Stimulated activated CD8-positive, alpha-beta memory T cell treated with anti-CD3 and anti-CD28 coated beads, Interleukin-15, amount 100 ng/mL, for 4 hours (primary cell): Measurements from ENCODE around the gene FRMD4B.

Experiments used
- DNase-seq, 2 donors: peaks; one replicate each; pipeline ENCODE4 v3.0.0-alpha.2; 2020; ENCODE audit warnings: low read depth in 2 of 2

FRMD4B gene

DNA sequence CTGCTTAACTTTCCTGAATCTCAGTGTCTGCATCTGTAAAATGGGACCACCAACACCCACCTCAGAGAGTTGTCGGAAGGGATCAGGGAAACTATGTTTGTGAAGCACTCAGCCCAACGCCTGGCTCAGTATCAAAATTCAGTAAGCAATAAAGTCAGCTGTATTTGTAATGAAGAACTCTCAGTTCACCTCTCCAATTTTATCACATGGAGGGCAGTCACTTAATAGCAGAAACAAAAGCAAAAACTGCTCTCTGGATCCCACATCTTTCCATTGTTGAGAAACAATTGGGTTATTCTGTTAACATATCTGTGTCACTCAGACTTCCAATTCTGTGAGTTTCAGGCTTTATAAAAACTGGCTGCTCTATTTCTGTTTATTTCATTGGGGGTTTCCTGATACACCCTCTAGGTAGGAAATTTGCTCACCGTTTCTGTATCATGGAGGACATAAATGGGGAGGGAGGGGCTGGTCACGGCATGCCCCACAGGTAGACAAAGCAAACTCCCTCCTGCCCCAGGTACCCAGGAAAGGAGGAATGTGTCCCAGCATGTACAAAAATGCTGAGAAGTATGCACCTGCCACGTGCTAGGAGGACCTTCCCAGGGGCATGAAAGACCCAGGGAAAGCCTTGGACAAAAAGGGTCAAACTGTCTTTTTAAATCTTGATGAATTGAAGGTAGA lies 182.1 kb downstream of the FRMD4B start:
- DNase-seq, result no peak

DNA sequence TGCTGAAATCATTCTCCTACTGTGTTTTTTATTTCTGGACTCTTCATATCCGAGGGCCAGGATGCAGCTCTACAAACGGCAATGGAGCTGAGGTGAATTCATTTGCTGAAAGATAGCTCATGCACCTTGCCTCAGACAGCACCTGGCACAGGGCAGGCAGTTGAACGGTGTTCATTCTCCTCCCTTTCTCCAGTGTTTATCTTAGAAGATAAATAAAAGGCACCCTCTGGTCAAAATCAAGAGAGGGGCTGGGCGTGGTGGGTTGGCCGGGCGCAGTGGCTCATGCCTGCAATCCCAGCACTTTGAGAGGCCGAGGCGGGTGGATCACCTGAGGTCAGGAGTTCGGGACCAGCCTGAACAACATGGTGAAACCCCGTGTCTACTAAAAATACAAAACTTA lies 184.2 kb downstream of the FRMD4B start:
- DNase-seq, result no peak

DNA sequence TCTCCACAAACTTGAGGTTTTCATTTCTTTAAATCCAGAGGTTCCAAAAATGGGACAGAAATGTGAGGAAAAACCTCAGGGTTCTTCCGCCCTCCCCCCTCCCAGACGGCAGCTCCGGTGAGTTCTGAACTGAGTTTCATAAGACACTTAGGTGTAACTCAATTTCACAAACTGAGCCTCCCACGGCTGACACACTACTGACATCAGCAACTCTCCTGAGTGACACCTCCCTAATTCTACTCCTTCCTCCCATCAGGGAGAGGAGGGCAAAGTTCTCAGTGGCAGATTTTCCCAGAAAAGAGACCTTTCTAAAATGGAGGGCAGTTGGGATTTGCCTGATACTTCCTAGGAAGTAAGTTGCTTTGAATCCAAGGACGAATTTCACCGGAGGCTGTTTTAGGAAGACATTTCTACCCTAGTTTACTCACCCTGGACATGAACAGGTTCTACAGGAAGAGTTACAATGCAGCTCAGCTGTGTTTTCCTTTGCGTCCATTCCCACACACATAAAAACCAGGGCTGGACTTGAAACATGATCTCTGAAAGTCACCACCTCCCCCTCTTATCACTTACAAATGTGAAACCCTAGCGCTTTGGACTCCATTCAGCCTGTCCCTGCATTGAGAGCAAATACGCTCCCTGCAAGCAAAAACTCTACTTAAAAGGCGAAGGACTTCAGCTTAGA lies 185.4 kb downstream of the FRMD4B start:
- peak in 1 of 2 donors; percentile 30 for DNase-seq

DNA sequence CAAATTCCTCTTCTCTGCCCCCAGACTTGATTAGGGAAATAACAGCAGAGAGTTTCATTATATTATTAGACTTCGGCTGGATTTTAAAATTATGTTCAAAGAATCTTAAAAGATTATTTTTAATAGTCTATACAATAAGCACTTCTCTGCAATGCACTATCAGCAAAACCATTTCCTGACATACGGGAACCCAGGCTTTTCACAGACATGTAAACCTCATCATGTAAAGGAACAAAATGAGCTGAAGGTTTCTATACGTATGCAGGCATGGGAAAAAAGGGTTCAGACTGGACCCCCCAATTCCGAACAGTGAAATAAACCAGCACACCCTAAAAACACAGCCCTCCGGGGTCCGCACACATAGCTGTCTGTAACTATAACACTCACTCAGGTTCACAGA lies 185.9 kb downstream of the FRMD4B start:
- DNase-seq, result no peak

DNA sequence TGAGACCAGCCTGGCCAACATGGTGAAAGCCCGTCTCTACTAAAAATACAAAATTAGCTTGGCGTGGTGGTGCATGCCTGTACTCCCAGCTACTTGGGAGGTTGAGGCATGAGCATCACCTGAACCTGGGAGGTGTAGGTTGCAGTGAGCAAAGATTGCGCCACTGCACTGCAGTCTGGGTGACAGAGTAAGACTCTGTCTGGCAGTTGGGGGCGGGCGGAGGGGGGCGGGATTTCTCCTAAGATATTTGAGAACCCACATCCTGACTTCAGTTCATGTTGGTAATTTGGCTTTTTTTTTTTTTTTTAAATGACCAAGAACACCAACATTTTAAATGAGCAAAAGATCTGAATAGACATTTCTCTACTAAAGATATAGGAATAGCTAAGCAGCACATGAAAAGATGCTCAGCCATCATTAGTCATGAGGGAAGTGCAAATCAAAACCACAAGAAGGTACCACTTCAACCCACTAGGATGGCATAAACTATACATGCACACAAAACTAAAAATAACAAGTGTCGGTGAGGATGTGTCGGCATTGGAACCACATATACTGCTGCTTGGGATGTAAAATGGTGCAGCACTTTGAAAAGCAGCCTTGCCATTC lies 187.9 kb downstream of the FRMD4B start:
- peak; percentile 31 to 57 for DNase-seq

DNA sequence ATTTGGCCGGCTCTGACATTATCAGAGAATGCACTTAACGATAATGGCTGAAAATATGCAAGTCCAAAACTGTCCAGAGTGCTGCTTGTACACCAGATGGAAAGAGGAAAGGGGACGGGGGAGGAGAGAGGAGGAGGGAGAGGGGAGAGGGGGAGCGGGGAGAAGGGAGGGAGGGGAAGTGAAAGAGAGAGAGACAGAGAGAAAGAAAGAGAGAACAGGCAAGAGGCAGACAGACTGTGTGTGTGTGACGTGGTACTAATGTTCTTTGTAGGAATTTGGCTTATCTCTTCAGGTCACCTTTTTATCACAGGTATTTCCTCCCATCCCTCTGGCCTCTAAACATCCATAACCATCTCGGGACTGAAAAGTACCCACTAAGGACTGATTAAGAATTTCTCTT lies 188.4 kb downstream of the FRMD4B start:
- no peak for DNase-seq

DNA sequence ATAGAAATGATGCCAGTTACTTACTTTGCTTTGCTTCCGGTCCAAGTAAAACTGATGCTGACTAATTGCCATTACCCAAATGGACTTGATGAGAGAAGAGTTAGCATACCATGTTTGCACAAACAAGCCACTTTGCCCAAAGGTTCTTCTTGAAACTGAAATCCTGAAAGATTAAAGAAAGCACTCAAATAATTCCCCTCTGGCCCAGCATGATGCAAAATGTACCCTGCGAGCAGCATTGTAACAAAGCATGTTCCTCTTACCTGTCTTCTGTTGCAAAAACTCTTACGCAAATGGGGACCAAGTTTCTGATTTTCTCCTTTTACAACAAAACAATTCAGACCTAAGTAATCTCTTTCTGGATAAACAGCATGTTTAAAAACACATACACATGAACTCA lies 189.0 kb downstream of the FRMD4B start:
- no peak for DNase-seq

DNA sequence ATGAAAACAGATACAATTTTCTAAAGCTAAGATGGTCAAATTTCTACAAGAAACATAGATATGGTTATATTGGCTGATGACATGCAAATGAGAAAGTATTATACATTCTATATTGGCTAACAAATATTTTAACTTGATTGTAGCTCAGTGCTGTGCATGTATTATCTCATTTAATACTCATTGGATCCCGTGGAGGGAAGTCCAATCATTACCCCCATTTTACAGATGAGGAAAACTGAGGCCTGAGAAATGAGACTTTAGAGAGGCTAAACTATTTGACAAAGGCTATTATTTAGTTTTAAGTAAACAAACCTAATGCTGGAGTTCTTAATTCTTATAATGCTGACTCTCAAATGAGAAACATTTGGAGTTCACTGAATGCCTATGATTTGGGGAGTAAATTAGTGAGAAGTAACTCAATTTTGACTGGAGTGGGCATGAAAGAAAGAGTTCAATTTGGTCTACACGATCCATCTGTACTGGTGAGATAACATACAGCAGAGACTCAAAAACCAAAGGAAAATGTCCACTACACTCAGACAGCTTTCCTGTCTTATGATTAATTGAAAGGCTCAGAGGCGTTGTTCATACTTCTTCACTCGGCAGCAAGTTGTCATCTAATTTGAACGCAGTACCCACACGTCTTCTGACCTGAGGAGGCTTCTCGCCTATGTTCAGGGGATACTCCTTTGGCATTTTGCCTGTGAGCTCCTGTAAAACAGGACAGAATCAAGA lies 191.3 kb downstream of the FRMD4B start:
- DNase-seq, result no peak

DNA sequence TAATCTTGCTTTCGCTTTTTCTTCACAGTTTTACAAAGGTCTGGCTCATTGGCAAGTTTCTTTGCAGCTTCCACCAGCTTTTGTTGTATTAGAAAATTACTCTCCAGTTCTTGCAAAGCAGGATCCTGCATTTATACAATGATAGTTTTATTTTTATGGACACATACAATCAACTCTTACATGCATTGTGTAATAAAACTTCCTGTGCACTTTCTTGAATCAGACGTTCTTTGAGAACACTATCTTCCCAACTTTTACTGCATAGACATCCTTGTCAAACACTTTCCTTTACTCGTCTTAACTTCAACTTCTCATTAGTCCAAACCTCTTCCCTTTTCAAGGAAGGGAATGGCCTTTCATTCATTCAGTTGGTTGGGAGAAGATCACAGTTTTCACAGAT lies 192.1 kb downstream of the FRMD4B start:
- no peak for DNase-seq

DNA sequence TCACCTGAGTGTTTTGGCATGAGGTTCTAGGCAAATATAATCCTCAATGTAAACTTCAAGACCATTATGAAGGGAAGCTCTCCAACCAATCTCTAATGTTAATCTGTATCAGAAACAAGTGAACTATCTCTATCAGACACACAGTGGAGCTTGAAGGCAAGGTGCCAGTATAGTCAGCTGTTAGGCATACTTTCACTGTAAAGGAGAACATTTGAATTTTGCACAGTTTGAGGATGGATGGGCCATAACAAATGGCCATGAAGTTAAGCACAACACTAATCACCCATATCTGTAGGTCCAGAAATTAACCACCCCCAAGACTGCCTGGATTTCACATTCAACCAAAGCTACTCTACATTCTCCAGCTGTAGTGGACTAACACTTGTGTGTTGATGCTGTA lies 194.4 kb downstream of the FRMD4B start:
- DNase-seq, result no peak

DNA sequence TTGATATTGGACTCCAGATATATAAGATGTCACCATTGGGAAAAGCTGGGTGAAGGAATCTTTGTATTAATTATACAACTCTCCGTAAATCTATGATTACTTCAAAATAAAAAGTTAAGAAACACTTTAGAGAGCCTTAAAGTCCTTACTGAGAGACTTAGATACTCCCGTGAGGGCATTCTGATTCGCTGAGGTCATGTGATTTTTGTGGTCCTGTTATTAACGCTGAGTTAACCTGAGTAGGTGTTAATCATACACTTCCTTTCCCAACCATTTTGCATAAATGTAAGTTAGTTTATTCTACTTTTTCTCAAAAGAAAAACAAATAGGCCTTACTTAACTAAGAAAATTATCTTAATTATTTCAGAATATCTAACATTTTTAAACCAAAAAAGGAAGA lies 196.4 kb downstream of the FRMD4B start:
- DNase-seq, result no peak

DNA sequence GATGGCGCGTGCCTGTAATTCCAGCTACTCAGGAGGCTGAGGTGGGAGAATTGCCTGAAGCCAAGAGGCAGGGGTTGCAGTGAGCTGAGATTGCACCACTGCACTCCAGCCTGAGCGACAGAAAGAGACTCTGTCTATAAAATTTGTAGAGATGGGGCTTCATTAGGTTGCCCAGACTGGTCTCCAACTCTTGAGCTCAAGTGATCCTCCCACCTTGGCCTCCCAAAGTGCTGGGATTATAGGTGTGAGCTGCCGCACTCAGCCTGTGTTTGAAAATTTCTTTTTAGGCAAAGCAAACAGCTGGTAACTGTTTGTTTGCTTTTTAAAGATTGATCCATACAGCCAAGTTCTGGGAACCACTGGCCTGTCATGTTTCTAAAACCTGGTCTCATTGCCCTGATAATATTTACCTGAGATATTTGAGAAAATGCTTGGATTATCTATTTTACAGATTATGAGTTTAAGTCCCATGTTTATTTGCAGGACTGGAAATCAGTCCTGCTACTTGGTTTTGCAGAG lies 199.3 kb downstream of the FRMD4B start:
- no peak for DNase-seq

DNA sequence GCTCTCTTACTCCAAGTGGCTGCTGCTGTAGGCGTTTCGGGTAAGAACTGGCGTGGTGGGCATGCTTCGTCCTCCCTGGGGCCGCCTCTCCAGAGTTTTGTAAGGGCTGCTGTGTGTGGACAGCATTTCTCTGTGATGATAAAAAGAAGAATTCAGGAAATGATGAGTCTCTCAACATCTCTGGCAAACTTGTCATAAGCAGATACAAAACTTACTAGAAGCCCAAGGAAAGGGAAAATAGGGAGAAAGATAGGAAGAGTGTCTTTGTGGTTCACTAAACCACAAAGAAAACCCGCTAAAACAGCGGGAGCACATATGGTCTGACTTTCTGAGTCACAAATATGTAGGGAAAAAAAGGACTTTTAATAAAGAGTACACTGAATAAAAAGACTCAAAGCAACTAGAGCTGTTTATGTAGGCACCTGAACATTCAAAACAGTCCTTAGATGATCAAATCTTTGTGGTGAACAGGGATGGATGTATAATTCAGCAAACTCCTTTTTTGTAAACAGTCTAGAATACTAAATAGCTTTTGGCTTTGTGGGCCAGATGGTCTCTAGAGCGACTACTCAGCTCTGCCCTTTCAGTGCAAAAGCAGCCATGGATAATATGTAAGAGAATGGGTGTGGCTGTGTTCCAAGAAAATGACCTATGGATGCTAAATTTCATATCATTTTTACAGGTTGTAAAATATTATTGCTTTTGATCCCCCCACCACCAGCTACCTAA lies 203.1 kb downstream of the FRMD4B start:
- no peak for DNase-seq

DNA sequence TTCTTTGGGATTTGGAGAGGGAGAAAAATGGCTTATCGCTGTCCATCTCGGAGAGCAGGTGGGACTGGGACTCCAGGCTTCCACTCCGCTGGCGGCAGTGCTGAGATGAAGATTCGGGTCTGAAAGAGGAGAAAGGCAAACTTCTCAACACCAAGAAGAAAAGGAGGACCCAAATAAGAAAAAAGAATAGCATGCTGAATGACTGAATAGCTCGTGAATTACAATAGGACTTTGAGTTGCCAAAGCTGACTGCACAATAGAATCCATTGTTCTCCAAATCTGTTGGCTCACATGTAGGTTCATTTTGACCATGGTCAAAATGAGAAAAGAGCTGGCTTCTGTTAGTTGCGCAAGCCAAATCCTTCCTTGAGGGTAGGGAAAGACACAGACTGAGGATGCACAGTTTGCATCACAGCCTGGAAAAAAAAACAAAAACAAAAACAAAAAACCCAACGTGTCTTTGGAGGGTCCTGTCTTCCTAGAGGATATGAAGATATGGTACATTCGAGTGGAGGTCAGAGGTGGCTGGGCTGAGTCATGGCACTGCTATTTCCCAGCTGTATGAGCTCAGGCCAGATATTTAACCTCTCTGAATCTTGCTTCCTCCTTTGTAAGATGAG lies 204.2 kb downstream of the FRMD4B start:
- DNase-seq, result no peak

DNA sequence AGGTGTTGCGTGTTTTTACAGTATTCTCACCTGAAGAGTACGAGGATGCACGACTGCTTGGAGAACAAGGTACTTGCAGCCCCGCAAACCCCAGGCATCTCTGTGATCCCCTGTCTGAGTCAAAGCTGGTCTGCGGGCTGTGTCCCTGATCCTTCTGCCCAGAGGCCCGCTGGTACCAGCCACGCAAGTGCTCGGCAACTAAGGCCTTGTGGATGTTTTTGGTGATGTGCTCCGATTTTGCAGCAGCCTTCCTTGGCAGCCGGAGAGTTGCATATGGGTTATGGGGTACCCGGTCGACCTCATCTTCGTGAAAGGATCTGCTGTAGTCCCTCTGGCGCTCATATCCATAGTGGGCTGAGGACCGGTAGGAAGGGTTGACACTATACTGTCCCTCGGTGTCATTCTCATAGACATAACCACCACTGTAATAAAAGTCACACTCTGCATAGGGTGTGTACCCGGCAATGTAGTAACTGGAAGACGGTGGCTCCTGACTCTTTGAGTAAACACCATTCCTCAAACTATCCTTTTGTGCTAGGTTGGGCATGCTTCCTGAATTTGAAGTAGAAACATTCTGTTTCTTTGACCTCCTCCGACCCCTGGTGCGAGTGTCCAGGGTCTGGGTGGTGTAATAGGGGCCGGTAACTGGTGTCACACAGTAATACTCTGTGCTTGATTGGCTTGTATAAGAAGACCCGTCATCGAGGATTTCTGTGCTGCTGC lies 204.9 kb downstream of the FRMD4B start:
- no peak for DNase-seq

DNA sequence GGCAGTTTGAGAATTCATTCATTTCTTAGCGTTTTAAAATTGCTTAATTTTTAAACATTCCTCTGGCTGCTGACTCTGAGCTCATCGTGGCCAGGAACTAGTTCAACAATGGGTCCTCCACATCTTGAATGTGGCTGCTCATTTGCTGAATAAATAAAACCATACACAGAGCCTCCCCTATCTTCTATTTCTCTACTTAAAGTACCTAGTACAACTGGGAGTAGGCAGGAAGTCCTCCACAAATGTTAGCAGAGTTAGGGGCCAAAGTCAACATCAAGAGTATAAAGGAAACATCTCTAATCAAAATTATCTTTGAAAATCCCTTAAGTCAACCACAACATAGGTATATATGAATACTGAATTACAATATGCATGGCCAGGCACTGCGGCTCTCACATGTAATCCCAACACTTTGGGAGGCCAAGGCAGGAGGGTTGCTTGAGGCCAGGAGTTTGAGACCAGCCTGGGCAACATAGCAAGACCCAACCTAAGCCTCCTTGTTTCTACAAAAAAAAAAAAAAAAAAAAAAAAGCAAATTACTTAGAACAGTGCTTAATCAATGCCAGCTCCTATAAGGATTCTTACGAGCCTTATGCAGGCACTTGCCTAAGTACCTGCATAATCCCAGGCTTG lies 206.0 kb downstream of the FRMD4B start:
- no peak for DNase-seq

DNA sequence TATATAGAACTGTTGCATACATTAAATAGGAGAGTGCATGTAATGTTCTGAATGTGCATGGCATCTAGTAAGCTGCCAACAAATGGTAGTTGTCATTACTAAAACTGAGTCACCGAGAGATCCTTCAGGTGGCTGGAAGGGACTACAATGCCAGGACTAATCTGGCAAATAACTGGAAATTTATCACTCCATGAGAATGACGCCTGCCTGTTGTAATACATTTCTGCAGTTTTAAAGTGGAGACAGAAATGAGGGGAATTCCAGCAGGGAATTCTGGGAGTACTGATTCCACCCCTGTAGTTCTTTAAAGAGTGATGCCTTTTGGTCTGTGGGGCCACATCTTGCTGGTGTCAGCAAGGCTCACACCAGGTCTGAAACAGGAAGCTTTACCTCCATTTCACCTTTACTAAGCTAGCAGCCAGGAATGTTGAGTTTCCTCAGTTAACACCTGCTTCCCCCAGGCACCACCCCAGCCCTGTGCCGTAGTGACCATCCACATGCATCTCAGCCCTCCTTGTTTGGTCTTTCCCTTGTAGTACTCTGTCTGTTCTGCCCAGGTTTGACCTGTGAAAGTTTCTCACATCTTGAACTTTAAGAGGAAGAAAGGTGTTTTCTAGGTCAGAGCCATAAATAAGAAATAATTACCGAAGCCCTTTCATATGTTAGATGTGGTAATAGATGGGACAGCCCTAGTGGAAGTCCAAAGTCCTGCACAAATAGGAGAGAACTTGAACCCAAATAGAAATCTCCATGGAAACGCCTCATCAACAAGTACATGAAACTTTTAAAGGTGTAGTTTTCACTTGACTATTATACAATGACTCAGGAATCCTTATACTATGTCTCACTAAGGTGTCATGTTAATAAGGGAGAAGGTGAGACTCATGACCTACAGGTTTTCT lies 206.8 kb downstream of the FRMD4B start:
- DNase-seq, result no peak

DNA sequence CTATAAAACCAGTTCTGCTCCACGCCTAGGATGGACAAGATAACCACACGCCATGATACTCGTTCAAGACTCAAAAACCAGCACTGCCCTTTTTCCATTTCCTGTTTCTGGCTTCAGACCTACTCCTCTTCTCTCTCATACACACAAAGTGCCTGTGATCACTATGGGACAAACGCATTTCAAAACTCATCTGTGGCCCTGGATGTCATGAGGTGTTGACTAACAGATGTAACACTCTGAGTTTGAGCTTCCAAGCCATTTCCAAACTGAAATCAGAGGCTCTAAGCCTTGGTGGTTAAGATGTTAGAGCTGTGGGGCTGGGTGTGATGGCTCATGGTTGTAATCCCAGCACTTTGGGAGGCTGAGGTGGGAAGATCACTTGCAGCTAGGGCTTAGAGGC lies 207.8 kb downstream of the FRMD4B start:
- DNase-seq, result no peak
